ENCODE results near the gene CPNE5.
"Not testable (repeated sequence)": the region's sequence is repeated elsewhere in the genome, so short reads cannot be mapped to it uniquely, and the experiment has no call there.

Gene CPNE5

DNA sequence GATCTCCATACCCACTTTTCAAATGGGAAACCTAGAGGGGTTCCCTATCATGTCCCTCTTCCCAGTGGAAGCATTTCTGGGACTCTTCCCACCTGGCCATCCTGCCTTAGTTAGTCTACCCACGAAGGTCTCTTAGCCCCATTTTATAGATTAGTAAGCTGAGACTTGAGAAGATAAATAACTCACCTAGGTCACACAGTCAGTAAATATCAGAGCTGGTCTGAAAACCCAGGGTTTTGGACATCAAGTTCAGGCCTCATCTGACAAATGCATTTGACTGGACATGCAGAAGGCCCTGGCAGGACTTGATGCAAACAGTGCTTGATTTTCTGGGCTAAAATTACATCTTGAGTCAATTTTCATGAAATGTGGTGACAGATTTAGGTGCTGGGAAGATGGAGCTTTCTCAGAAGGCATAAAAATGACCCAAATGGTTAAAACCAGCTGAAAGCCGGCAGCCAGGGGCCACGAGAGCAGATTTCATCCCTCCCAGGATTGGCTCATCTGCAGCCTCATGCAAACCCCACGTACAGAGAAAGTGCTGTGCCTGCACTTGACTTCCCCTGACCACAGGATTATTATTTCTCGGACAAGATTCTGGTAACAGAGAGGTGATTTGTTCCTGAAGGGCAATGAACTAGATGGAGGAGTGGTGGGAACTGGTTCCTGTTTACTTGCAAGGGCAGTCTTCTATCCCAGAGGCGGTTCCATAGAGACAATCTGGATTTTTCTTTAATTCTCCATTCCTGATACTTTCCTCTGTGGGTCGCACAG is 23.1 kb downstream of the CPNE5 start:
- TF ChIP-seq GABPA (IDR thresholded peaks at IDR 0.05; ENCODE audit: low read depth) (no peak), SPI1 (IDR thresholded peaks at IDR 0.05; ENCODE audit: borderline replicate concordance, low read depth) (no peak), POLR2AphosphoS5 (IDR thresholded peaks at IDR 0.05; ENCODE audit: low read depth) (no peak)
- TF ChIP-seq, protein P1, sequence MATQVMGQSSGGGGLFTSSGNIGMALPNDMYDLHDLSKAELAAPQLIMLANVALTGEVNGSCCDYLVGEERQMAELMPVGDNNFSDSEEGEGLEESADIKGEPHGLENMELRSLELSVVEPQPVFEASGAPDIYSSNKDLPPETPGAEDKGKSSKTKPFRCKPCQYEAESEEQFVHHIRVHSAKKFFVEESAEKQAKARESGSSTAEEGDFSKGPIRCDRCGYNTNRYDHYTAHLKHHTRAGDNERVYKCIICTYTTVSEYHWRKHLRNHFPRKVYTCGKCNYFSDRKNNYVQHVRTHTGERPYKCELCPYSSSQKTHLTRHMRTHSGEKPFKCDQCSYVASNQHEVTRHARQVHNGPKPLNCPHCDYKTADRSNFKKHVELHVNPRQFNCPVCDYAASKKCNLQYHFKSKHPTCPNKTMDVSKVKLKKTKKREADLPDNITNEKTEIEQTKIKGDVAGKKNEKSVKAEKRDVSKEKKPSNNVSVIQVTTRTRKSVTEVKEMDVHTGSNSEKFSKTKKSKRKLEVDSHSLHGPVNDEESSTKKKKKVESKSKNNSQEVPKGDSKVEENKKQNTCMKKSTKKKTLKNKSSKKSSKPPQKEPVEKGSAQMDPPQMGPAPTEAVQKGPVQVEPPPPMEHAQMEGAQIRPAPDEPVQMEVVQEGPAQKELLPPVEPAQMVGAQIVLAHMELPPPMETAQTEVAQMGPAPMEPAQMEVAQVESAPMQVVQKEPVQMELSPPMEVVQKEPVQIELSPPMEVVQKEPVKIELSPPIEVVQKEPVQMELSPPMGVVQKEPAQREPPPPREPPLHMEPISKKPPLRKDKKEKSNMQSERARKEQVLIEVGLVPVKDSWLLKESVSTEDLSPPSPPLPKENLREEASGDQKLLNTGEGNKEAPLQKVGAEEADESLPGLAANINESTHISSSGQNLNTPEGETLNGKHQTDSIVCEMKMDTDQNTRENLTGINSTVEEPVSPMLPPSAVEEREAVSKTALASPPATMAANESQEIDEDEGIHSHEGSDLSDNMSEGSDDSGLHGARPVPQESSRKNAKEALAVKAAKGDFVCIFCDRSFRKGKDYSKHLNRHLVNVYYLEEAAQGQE (IDR thresholded peaks at IDR 0.05; ENCODE audit: insufficient replicate concordance, low read depth): no peak
- TF ChIP-seq, protein P2, sequence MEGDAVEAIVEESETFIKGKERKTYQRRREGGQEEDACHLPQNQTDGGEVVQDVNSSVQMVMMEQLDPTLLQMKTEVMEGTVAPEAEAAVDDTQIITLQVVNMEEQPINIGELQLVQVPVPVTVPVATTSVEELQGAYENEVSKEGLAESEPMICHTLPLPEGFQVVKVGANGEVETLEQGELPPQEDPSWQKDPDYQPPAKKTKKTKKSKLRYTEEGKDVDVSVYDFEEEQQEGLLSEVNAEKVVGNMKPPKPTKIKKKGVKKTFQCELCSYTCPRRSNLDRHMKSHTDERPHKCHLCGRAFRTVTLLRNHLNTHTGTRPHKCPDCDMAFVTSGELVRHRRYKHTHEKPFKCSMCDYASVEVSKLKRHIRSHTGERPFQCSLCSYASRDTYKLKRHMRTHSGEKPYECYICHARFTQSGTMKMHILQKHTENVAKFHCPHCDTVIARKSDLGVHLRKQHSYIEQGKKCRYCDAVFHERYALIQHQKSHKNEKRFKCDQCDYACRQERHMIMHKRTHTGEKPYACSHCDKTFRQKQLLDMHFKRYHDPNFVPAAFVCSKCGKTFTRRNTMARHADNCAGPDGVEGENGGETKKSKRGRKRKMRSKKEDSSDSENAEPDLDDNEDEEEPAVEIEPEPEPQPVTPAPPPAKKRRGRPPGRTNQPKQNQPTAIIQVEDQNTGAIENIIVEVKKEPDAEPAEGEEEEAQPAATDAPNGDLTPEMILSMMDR (IDR thresholded peaks at IDR 0.05; ENCODE audit: insufficient read depth, low read length): no peak

DNA sequence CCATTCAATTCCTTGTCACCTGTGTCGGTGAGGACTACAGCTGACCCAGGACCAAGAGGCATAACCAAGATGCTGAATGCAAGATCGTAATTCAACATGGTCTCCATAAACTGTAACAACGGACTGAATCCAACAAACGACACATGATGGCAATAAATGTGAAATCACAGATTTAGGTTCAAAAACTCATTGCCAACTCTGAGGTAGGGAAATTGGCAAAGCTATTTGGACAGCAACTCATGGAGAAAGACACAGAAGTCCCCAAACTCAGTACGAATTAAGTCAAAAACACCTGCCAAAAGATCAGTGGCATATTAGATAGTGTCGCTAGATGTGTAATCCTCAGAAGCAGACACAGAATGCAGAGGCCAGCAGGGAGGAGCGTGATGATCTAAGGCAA is 25.0 kb downstream of the CPNE5 start:
- TF ChIP-seq SPI1 (IDR thresholded peaks at IDR 0.05; ENCODE audit: borderline replicate concordance, low read depth) (no peak), POLR2AphosphoS5 (IDR thresholded peaks at IDR 0.05; ENCODE audit: low read depth) (no peak), GABPA (IDR thresholded peaks at IDR 0.05; ENCODE audit: low read depth) (no peak)
- TF ChIP-seq, protein P1 (IDR thresholded peaks at IDR 0.05; ENCODE audit: insufficient replicate concordance, low read depth): no peak
- TF ChIP-seq, protein P2 (IDR thresholded peaks at IDR 0.05; ENCODE audit: insufficient read depth, low read length): no peak
- no peak overlapping the region for H3K27ac ChIP-seq (replicated peaks)
- H3K4me3 ChIP-seq (replicated peaks; ENCODE audit: insufficient read depth, low read length): no peak overlapping the region
- H3K27me3 ChIP-seq (ENCODE audit: insufficient read depth, poor library complexity, severe bottlenecking): no peaks in the 10 kb centered on the region
- DNase-seq (ENCODE audit: low read depth in 1 of 2, low spot score in 1 of 2): no peak

More for the DNA sequence above, 23.1 kb downstream of the CPNE5 start:
- no peak for DNase-seq (ENCODE audit: low read depth in 1 of 2, low spot score in 1 of 2)
- Histone ChIP-seq H3K27me3 (ENCODE audit: insufficient read depth, poor library complexity, severe bottlenecking) (no peaks in the 10 kb centered on the region), H3K4me3 (replicated peaks; ENCODE audit: insufficient read depth, low read length) (no peak overlapping the region), H3K27ac (replicated peaks) (no peak overlapping the region)

DNA sequence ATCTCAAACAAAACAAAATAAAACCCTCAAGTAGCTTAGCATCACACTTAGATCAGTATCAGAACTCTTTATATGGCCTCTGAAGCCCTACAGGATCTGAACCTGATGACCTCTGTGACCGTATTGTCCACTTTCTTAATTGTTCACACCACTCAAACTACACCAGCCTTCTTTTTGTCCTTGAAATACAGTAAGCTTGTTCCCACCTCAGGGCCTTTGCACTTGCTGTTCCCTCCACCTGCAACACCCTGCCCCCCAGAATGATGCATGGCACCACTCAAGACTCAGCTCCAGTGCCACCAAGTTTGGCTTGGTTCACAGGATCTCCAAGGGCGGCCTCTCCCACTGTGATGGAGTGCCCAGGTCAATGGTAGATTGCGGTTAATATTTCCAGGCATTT is 25.7 kb downstream of the CPNE5 start:
- H3K27ac ChIP-seq (replicated peaks): no peak overlapping the region
- H3K4me3 ChIP-seq (replicated peaks; ENCODE audit: insufficient read depth, low read length): no peak overlapping the region
- TF ChIP-seq, protein P2 (IDR thresholded peaks at IDR 0.05; ENCODE audit: insufficient read depth, low read length): no peak
- TF ChIP-seq POLR2AphosphoS5 (IDR thresholded peaks at IDR 0.05; ENCODE audit: low read depth): no peak
- TF ChIP-seq, protein P1 (IDR thresholded peaks at IDR 0.05; ENCODE audit: insufficient replicate concordance, low read depth): no peak
- no peak for TF ChIP-seq SPI1 (IDR thresholded peaks at IDR 0.05; ENCODE audit: borderline replicate concordance, low read depth)
- TF ChIP-seq GABPA (IDR thresholded peaks at IDR 0.05; ENCODE audit: low read depth): no peak
- H3K27me3 ChIP-seq (ENCODE audit: insufficient read depth, poor library complexity, severe bottlenecking): no peaks in the 10 kb centered on the region
- no peak for DNase-seq (ENCODE audit: low read depth in 1 of 2, low spot score in 1 of 2)

DNA sequence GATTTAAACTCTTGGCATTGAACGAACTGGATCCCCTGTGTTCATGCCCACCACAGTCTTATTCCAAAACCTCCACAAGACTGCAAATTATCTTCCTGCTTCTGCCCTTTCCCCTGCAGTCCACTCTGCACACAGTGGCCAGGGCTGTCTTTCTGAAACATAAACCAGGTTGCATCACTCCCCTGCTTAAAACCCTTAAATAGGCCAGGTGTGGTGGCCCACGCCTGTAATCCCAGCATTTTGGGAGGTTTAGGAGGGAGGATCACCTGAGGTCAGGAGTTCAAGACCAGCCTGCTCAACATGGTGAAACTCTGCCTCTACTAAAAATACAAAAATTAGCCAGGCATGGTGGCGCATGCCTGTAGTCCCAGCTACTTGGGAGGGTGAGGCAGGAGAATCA is 26.2 kb downstream of the CPNE5 start:
- H3K4me3 ChIP-seq (replicated peaks; ENCODE audit: insufficient read depth, low read length); H3K27me3 ChIP-seq (ENCODE audit: insufficient read depth, poor library complexity, severe bottlenecking); DNase-seq (ENCODE audit: low read depth in 1 of 2, low spot score in 1 of 2); H3K27ac ChIP-seq (replicated peaks): not testable (repeated sequence)
